ENCODE data around the gene EPC1. TPM values are rescaled to one million over a fixed set of nuclear protein-coding genes. Genes with fewer than 3 reads are reported as not detected.

The EPC1 gene
- total and polyA plus RNA-seq, 10 of the 15 experiments (the other 5 are each of a cell fraction or from before 2014, with no cell fraction given): 6.8 to 59.2 (median 19.4) TPM

- TF ChIP-seq, protein P1, sequence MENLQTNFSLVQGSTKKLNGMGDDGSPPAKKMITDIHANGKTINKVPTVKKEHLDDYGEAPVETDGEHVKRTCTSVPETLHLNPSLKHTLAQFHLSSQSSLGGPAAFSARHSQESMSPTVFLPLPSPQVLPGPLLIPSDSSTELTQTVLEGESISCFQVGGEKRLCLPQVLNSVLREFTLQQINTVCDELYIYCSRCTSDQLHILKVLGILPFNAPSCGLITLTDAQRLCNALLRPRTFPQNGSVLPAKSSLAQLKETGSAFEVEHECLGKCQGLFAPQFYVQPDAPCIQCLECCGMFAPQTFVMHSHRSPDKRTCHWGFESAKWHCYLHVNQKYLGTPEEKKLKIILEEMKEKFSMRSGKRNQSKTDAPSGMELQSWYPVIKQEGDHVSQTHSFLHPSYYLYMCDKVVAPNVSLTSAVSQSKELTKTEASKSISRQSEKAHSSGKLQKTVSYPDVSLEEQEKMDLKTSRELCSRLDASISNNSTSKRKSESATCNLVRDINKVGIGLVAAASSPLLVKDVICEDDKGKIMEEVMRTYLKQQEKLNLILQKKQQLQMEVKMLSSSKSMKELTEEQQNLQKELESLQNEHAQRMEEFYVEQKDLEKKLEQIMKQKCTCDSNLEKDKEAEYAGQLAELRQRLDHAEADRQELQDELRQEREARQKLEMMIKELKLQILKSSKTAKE (IDR thresholded peaks at IDR 0.05; ENCODE audit: low read depth, poor library complexity, severe bottlenecking): no peak
- TF ChIP-seq BCLAF1 (IDR thresholded peaks at IDR 0.05): no peak
These were observed 41.5 kb upstream of the EPC1 start (continued) for GRCh38 chr10:32388258-32389027.

DNA sequence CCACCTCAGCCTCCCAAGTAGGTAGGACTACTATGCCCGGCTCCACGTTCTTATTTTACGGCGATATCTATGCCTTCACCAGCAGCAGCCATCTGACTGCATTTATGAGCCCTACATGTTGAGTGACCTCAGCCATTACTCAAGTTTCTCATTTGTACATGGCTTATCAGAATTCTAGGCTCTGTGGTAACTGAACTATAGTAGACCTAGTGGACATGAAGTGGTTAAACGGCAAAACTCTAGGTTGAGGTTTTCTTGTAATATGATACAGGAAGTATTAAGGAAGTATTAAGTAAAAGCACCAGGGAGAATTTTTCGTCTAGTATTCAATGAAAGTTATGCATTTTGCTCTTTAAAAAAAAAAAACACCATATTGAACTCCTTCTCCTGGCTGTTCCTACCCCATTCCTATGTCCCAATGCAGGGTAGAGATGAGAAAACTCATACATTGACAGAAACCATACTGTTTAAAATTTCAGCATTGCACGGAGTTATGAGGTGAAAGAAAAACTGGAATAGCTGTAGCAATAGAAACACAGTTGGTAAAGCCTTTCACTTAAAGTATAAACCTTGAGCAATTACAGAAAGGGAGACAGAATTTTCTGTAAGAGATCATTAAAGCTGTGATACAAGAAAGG, 39.8 kb upstream of the EPC1 start:
- no TSS peak for BruUV-seq (replicated peaks)
- POLR2A ChIA-PET: no interaction called here
- Histone ChIP-seq H3K4me2 (ENCODE audit: control insufficient read depth, insufficient read depth) (no peak overlapping the region), H3K9ac (ENCODE audit: control insufficient read depth, insufficient read depth, low read length) (no peak overlapping the region), H3K9me3 (replicated peaks; ENCODE audit: control insufficient read depth, insufficient read depth, low read length) (no peaks in the 10 kb centered on the region), H3K27ac (ENCODE audit: control insufficient read depth, insufficient read depth) (no peak overlapping the region), H3K36me3 (ENCODE audit: control insufficient read depth in 2 of 2, insufficient read depth in 2 of 2, low read length in 1 of 2) (no peaks in the 10 kb centered on the region), H2AFZ (ENCODE audit: control insufficient read depth, low read depth, low read length) (no peak overlapping the region), H3K4me3 (no peak overlapping the region), H4K20me1 (ENCODE audit: control insufficient read depth, insufficient read depth) (no peaks in the 10 kb centered on the region), H3K79me2 (ENCODE audit: control insufficient read depth, insufficient read depth, low read length) (no peaks in the 10 kb centered on the region), H3K4me1 (ENCODE audit: control insufficient read depth, insufficient read depth, low read length) (no peaks in the 10 kb centered on the region), H3K27me3 (replicated peaks in 1 of 2; ENCODE audit: control insufficient read depth in 2 of 2, insufficient read depth in 2 of 2, low read length in 1 of 2) (no peaks in the 10 kb centered on the region)
- SMC1A ChIA-PET (ENCODE audit: uncharacterized antibody, unreplicated experiment): no interaction called here
- WGBS (ENCODE audit: insufficient coverage, insufficient replicate concordance, low lambda C conversion rate, missing lambda C conversion rate): 62% methylated on average over 7 of the region's 7 CpGs
- in situ Hi-C loops (cut with MboI): no loop called here
- ATAC-seq (no peak), DNase-seq (ENCODE audit: low read depth, low spot score) (no peak), FAIRE-seq (no peak)
- CTCF ChIA-PET: interaction anchor here (0.6 kb wide), 1 partner anchor 9 kb away, joined by 3 read pairs; no protein-coding TSS in a partner anchor
- intact Hi-C loops (cut with micrococcal nuclease; ENCODE audit: unreplicated experiment): no loop called here
- RAD21 ChIA-PET (ENCODE audit: unreplicated experiment): no interaction called here
- no peak for TF ChIP-seq CBFB (IDR thresholded peaks at IDR 0.05; ENCODE audit: low read depth)
- TF ChIP-seq, protein P2, sequence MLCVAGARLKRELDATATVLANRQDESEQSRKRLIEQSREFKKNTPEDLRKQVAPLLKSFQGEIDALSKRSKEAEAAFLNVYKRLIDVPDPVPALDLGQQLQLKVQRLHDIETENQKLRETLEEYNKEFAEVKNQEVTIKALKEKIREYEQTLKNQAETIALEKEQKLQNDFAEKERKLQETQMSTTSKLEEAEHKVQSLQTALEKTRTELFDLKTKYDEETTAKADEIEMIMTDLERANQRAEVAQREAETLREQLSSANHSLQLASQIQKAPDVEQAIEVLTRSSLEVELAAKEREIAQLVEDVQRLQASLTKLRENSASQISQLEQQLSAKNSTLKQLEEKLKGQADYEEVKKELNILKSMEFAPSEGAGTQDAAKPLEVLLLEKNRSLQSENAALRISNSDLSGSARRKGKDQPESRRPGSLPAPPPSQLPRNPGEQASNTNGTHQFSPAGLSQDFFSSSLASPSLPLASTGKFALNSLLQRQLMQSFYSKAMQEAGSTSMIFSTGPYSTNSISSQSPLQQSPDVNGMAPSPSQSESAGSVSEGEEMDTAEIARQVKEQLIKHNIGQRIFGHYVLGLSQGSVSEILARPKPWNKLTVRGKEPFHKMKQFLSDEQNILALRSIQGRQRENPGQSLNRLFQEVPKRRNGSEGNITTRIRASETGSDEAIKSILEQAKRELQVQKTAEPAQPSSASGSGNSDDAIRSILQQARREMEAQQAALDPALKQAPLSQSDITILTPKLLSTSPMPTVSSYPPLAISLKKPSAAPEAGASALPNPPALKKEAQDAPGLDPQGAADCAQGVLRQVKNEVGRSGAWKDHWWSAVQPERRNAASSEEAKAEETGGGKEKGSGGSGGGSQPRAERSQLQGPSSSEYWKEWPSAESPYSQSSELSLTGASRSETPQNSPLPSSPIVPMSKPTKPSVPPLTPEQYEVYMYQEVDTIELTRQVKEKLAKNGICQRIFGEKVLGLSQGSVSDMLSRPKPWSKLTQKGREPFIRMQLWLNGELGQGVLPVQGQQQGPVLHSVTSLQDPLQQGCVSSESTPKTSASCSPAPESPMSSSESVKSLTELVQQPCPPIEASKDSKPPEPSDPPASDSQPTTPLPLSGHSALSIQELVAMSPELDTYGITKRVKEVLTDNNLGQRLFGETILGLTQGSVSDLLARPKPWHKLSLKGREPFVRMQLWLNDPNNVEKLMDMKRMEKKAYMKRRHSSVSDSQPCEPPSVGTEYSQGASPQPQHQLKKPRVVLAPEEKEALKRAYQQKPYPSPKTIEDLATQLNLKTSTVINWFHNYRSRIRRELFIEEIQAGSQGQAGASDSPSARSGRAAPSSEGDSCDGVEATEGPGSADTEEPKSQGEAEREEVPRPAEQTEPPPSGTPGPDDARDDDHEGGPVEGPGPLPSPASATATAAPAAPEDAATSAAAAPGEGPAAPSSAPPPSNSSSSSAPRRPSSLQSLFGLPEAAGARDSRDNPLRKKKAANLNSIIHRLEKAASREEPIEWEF (IDR thresholded peaks at IDR 0.05; ENCODE audit: insufficient replicate concordance, low read depth, low read length): no peak
- TF ChIP-seq BMI1 (IDR thresholded peaks at IDR 0.05; ENCODE audit: borderline replicate concordance): no peak
- no peak for TF ChIP-seq HDGF (IDR thresholded peaks at IDR 0.05)

Measured in GM12878 (cell line).